ENCODE data around the gene GABRA1.

The GABRA1 gene

GRCh38 chr5:161899590-161899989, 51.7 kb downstream of the GABRA1 start:
- DNase-seq (ENCODE audit: low read depth in 1 of 2, low spot score in 1 of 2): no peak
- no peak overlapping the region for H3K4me3 ChIP-seq (replicated peaks; ENCODE audit: insufficient read depth, low read length)
- no peak overlapping the region for H3K27ac ChIP-seq (replicated peaks)
- H3K27me3 ChIP-seq (ENCODE audit: insufficient read depth, poor library complexity, severe bottlenecking): no peaks in the 10 kb centered on the region
- no peak for TF ChIP-seq SPI1 (IDR thresholded peaks at IDR 0.05; ENCODE audit: borderline replicate concordance, low read depth)
- no peak for TF ChIP-seq POLR2AphosphoS5 (IDR thresholded peaks at IDR 0.05; ENCODE audit: low read depth)
- TF ChIP-seq, protein P1, sequence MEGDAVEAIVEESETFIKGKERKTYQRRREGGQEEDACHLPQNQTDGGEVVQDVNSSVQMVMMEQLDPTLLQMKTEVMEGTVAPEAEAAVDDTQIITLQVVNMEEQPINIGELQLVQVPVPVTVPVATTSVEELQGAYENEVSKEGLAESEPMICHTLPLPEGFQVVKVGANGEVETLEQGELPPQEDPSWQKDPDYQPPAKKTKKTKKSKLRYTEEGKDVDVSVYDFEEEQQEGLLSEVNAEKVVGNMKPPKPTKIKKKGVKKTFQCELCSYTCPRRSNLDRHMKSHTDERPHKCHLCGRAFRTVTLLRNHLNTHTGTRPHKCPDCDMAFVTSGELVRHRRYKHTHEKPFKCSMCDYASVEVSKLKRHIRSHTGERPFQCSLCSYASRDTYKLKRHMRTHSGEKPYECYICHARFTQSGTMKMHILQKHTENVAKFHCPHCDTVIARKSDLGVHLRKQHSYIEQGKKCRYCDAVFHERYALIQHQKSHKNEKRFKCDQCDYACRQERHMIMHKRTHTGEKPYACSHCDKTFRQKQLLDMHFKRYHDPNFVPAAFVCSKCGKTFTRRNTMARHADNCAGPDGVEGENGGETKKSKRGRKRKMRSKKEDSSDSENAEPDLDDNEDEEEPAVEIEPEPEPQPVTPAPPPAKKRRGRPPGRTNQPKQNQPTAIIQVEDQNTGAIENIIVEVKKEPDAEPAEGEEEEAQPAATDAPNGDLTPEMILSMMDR (IDR thresholded peaks at IDR 0.05; ENCODE audit: insufficient read depth, low read length): no peak
- no peak for TF ChIP-seq REST (IDR thresholded peaks at IDR 0.05; ENCODE audit: insufficient replicate concordance, low read depth)
- TF ChIP-seq GABPA (IDR thresholded peaks at IDR 0.05; ENCODE audit: low read depth): no peak

- no peak overlapping the region for H3K27ac ChIP-seq (replicated peaks)
- no peak for DNase-seq (ENCODE audit: low read depth in 1 of 2, low spot score in 1 of 2)
- no peaks in the 10 kb centered on the region for H3K27me3 ChIP-seq (ENCODE audit: insufficient read depth, poor library complexity, severe bottlenecking)
- TF ChIP-seq SPI1 (IDR thresholded peaks at IDR 0.05; ENCODE audit: borderline replicate concordance, low read depth) (no peak), GABPA (IDR thresholded peaks at IDR 0.05; ENCODE audit: low read depth) (no peak), POLR2AphosphoS5 (IDR thresholded peaks at IDR 0.05; ENCODE audit: low read depth) (no peak), REST (IDR thresholded peaks at IDR 0.05; ENCODE audit: insufficient replicate concordance, low read depth) (no peak)
- TF ChIP-seq, protein P1 (IDR thresholded peaks at IDR 0.05; ENCODE audit: insufficient read depth, low read length): no peak
- no peak overlapping the region for H3K4me3 ChIP-seq (replicated peaks; ENCODE audit: insufficient read depth, low read length)
These were observed 53.1 kb downstream of the GABRA1 start for GRCh38 chr5:161900981-161901380.

- Histone ChIP-seq H3K27ac (replicated peaks) (no peak overlapping the region), H3K27me3 (ENCODE audit: insufficient read depth, poor library complexity, severe bottlenecking) (no peaks in the 10 kb centered on the region), H3K4me3 (replicated peaks; ENCODE audit: insufficient read depth, low read length) (no peak overlapping the region)
- no peak for DNase-seq (ENCODE audit: low read depth in 1 of 2, low spot score in 1 of 2)
- TF ChIP-seq GABPA (IDR thresholded peaks at IDR 0.05; ENCODE audit: low read depth) (no peak), SPI1 (IDR thresholded peaks at IDR 0.05; ENCODE audit: borderline replicate concordance, low read depth) (no peak), POLR2AphosphoS5 (IDR thresholded peaks at IDR 0.05; ENCODE audit: low read depth) (no peak), REST (IDR thresholded peaks at IDR 0.05; ENCODE audit: insufficient replicate concordance, low read depth) (no peak)
- TF ChIP-seq, protein P1 (IDR thresholded peaks at IDR 0.05; ENCODE audit: insufficient read depth, low read length): no peak
These were observed 73.9 kb downstream of the GABRA1 start for GRCh38 chr5:161921781-161922180.
